ENCODE data around the gene MELTF. TPM values are rescaled to one million over a fixed set of nuclear protein-coding genes. Genes with fewer than 3 reads are reported as not detected.
A peak's percentile ranks its signal among the peaks of the same experiment; 100 is the strongest.

MELTF gene
- total and polyA plus RNA-seq, 7 experiments from 2014 or later, result 0.09 to 7.6 (median 1.8) TPM; not detected in 1

DNA sequence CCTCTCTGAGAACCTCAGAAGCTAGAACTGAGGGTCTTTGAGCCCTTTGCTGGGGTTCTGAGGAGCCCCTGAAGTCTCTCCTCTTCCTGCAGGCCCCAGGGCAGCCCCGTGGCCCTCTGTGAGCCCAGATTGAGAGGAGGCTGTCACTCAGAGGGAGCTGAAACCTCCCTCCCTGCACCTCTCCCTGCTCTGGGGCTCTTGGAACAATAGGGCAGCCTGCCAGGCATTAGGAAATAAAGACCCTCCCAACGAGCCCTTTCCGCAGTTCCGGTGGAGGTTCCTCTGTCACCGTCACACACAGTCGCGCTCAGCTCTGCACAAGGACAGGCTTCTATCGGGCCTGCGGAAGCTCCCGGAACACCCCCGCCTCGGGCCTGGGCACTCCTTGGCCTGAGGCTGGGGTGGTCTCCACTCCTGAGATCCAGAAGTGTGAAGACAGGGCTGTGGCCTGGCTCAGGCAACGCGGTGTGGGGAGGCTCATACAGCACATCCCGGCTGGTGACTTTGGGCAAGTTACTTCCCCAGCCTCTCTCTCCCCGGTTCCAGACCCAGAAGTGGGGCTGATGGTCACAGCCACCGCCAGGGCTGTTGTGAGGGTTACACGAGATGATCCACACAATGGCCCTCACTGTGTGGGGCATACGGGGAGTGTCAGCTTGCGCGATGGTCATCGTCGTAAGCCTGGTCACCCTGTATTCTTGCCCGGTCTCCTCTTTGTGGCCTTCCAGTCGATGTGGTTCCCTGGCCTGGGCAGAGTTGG, 17.7 kb downstream of the MELTF start:
- H3K9me3 ChIP-seq (ENCODE audit: control insufficient read depth in 2 of 3, low read length in 3 of 3), result no peaks in the 10 kb centered on the region
- H3K4me1 Mint-ChIP-seq, result no peaks in the 10 kb centered on the region
- H3K36me3 Mint-ChIP-seq, result no peaks in the 10 kb centered on the region
- H3K36me3 ChIP-seq (ENCODE audit: control insufficient read depth in 2 of 3, insufficient read depth in 3 of 3, low read length in 3 of 3), result no peaks in the 10 kb centered on the region
- no peaks in the 10 kb centered on the region for H3K4me1 ChIP-seq (ENCODE audit: control insufficient read depth in 2 of 2, insufficient read depth in 2 of 2, low read length in 2 of 2)
- H3K27me3 ChIP-seq (ENCODE audit: control insufficient read depth in 2 of 2, insufficient read depth in 2 of 2, low read length in 2 of 2), result no peaks in the 10 kb centered on the region
- H3K27ac ChIP-seq (ENCODE audit: low read depth, low read length), result no peak overlapping the region
- no peaks in the 10 kb centered on the region for H3K27me3 Mint-ChIP-seq
- H3K27ac Mint-ChIP-seq, result no peak overlapping the region
- DNase-seq (no peak), ATAC-seq (no peak)
- no peak overlapping the region for H3K4me3 ChIP-seq (ENCODE audit: low read length)
- intact Hi-C loops (cut with micrococcal nuclease), result no loop called here
- no peaks in the 10 kb centered on the region for H3K9me3 Mint-ChIP-seq
- H3K4me3 Mint-ChIP-seq, result no peak overlapping the region
- ChIA-PET CTCF (no interaction called here), POLR2A (no interaction called here)

GRCh38 chr3:197010556-197011351, 18.9 kb downstream of the MELTF start:
- no peak for DNase-seq
- no peak for ATAC-seq
- CTCF ChIA-PET, result interaction anchor here (0.7 kb wide), 1 partner anchor 16 kb away, joined by 3 read pairs; no protein-coding TSS in a partner anchor

DNA sequence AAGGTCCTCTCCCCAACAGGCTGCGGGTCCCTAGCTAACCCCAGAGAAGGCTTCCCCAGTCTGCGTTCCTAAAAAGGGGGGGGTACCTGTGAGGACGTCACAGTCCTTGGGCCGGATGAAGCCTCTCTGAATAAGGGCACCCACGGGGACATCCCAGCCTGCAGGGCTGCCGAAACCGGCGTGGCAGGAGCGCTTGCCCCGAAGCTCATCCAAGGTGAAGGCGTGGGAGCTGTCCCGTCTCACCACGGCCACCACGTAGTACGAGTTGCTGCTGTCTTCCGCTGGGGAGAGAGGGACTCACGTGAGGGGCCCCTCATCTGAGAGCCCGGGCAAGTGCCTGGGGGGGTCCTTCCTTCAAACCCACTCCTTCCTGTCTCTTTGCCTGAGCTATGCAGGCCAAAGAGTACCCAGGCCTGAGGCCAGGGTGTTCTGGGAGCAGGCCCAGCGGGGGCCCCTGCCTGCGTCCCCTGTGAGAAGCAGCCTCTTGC, 20.0 kb downstream of the MELTF start:
- H3K4me3 Mint-ChIP-seq, result no peak overlapping the region
- ChIA-PET POLR2A (interaction anchor here (0.9 kb wide), 1 partner anchor 14 kb away, joined by 3 read pairs; no protein-coding TSS in a partner anchor), CTCF (interaction anchor here (0.7 kb wide), 1 partner anchor 18 kb away, joined by 3 read pairs; no protein-coding TSS in a partner anchor)
- no peak overlapping the region for H3K27ac Mint-ChIP-seq
- H3K9me3 Mint-ChIP-seq, result no peaks in the 10 kb centered on the region
- Histone ChIP-seq H3K9me3 (ENCODE audit: control insufficient read depth in 2 of 3, low read length in 3 of 3) (no peaks in the 10 kb centered on the region), H3K27ac (ENCODE audit: low read depth, low read length) (no peak overlapping the region), H3K27me3 (ENCODE audit: control insufficient read depth in 2 of 2, insufficient read depth in 2 of 2, low read length in 2 of 2) (no peaks in the 10 kb centered on the region), H3K36me3 (ENCODE audit: control insufficient read depth in 2 of 3, insufficient read depth in 3 of 3, low read length in 3 of 3) (no peaks in the 10 kb centered on the region), H3K4me3 (ENCODE audit: low read length) (no peak overlapping the region), H3K4me1 (ENCODE audit: control insufficient read depth in 2 of 2, insufficient read depth in 2 of 2, low read length in 2 of 2) (no peaks in the 10 kb centered on the region)
- H3K36me3 Mint-ChIP-seq, result no peaks in the 10 kb centered on the region
- H3K27me3 Mint-ChIP-seq, result no peaks in the 10 kb centered on the region
- DNase-seq, result no peak
- ATAC-seq, result no peak
- intact Hi-C loops (cut with micrococcal nuclease), result no loop called here
- H3K4me1 Mint-ChIP-seq, result peaks cover 0 to 4% (median 1%) of the 10 kb centered on the region in 7 donors

More at GRCh38 chr3:197010556-197011351, 18.9 kb downstream of the MELTF start:
- Mint-ChIP-seq H3K4me3 (no peak overlapping the region), H3K36me3 (no peaks in the 10 kb centered on the region), H3K27me3 (no peaks in the 10 kb centered on the region), H3K9me3 (no peaks in the 10 kb centered on the region), H3K4me1 (no peaks in the 10 kb centered on the region), H3K27ac (no peak overlapping the region)
- H3K27ac ChIP-seq (ENCODE audit: low read depth, low read length), result no peak overlapping the region
- intact Hi-C loops (cut with micrococcal nuclease), result no loop called here
- H3K9me3 ChIP-seq (ENCODE audit: control insufficient read depth in 2 of 3, low read length in 3 of 3), result no peaks in the 10 kb centered on the region
- no peak overlapping the region for H3K4me3 ChIP-seq (ENCODE audit: low read length)
- POLR2A ChIA-PET, result interaction anchor here (0.9 kb wide), 1 partner anchor 13 kb away, joined by 3 read pairs; no protein-coding TSS in a partner anchor
- H3K4me1 ChIP-seq (ENCODE audit: control insufficient read depth in 2 of 2, insufficient read depth in 2 of 2, low read length in 2 of 2), result no peaks in the 10 kb centered on the region
- no peaks in the 10 kb centered on the region for H3K27me3 ChIP-seq (ENCODE audit: control insufficient read depth in 2 of 2, insufficient read depth in 2 of 2, low read length in 2 of 2)
- H3K36me3 ChIP-seq (ENCODE audit: control insufficient read depth in 2 of 3, insufficient read depth in 3 of 3, low read length in 3 of 3), result no peaks in the 10 kb centered on the region

GRCh38 chr3:197008436-197009209, 21.0 kb downstream of the MELTF start:
- H3K4me1 Mint-ChIP-seq, result peaks cover 3 to 13% (median 9%) of the 10 kb centered on the region in 7 donors
- DNase-seq (no peak), ATAC-seq (peak; percentile 14)
- no peak overlapping the region for H3K27ac Mint-ChIP-seq
- H3K36me3 Mint-ChIP-seq, result peaks cover 0 to 1% (median 0%) of the 10 kb centered on the region in 5 donors
- Histone ChIP-seq H3K9me3 (ENCODE audit: control insufficient read depth in 2 of 3, low read length in 3 of 3) (no peaks in the 10 kb centered on the region), H3K4me1 (ENCODE audit: control insufficient read depth in 2 of 2, insufficient read depth in 2 of 2, low read length in 2 of 2) (peaks cover 7 to 8% of the 10 kb centered on the region in 2 donors), H3K27me3 (ENCODE audit: control insufficient read depth in 2 of 2, insufficient read depth in 2 of 2, low read length in 2 of 2) (no peaks in the 10 kb centered on the region), H3K27ac (ENCODE audit: low read depth, low read length) (no peak overlapping the region), H3K4me3 (ENCODE audit: low read length) (no peak overlapping the region), H3K36me3 (ENCODE audit: control insufficient read depth in 2 of 3, insufficient read depth in 3 of 3, low read length in 3 of 3) (no peaks in the 10 kb centered on the region)
- no peaks in the 10 kb centered on the region for H3K9me3 Mint-ChIP-seq
- H3K4me3 Mint-ChIP-seq, result no peak overlapping the region
- ChIA-PET CTCF (no interaction called here), POLR2A (no interaction called here)
- intact Hi-C loops (cut with micrococcal nuclease), result no loop called here
- no peaks in the 10 kb centered on the region for H3K27me3 Mint-ChIP-seq

GRCh38 chr3:197007953-197008352, 21.7 kb downstream of the MELTF start:
- no peak for ATAC-seq
- H3K4me3 ChIP-seq (ENCODE audit: low read length), result no peak overlapping the region
- H3K27ac ChIP-seq (ENCODE audit: low read depth, low read length), result no peak overlapping the region
- H3K36me3 Mint-ChIP-seq, result peaks cover 0 to 1% (median 0%) of the 10 kb centered on the region in 5 donors
- H3K27ac Mint-ChIP-seq, result no peak overlapping the region
- CTCF ChIA-PET, result no interaction called here
- no peaks in the 10 kb centered on the region for H3K9me3 ChIP-seq (ENCODE audit: control insufficient read depth in 2 of 3, low read length in 3 of 3)
- H3K4me1 ChIP-seq (ENCODE audit: control insufficient read depth in 2 of 2, insufficient read depth in 2 of 2, low read length in 2 of 2), result peaks cover 8% of the 10 kb centered on the region in 2 donors
- no peak overlapping the region for H3K4me3 Mint-ChIP-seq
- POLR2A ChIA-PET, result no interaction called here
- intact Hi-C loops (cut with micrococcal nuclease), result no loop called here
- peaks cover 4 to 14% (median 9%) of the 10 kb centered on the region in 7 donors for H3K4me1 Mint-ChIP-seq
- H3K27me3 ChIP-seq (ENCODE audit: control insufficient read depth in 2 of 2, insufficient read depth in 2 of 2, low read length in 2 of 2), result no peaks in the 10 kb centered on the region
- H3K9me3 Mint-ChIP-seq, result no peaks in the 10 kb centered on the region
- no peaks in the 10 kb centered on the region for H3K27me3 Mint-ChIP-seq
- H3K36me3 ChIP-seq (ENCODE audit: control insufficient read depth in 2 of 3, insufficient read depth in 3 of 3, low read length in 3 of 3), result no peaks in the 10 kb centered on the region
- no peak for DNase-seq

GRCh38 chr3:197007296-197007940, 22.2 kb downstream of the MELTF start:
- Mint-ChIP-seq H3K9me3 (no peaks in the 10 kb centered on the region), H3K36me3 (peaks cover 0 to 1% (median 0%) of the 10 kb centered on the region in 5 donors), H3K27ac (no peak overlapping the region), H3K4me1 (peaks cover 4 to 14% (median 9%) of the 10 kb centered on the region in 7 donors), H3K27me3 (no peaks in the 10 kb centered on the region), H3K4me3 (no peak overlapping the region)
- no peaks in the 10 kb centered on the region for H3K9me3 ChIP-seq (ENCODE audit: control insufficient read depth in 2 of 3, low read length in 3 of 3)
- CTCF ChIA-PET, result interaction anchor here (0.6 to 1.1 kb wide), 2 partner anchors 24 to 144 kb away, joined by 3 read pairs; no protein-coding TSS in a partner anchor
- intact Hi-C loops (cut with micrococcal nuclease), result no loop called here
- H3K4me3 ChIP-seq (ENCODE audit: low read length), result no peak overlapping the region
- ATAC-seq (no peak), DNase-seq (no peak)
- H3K36me3 ChIP-seq (ENCODE audit: control insufficient read depth in 2 of 3, insufficient read depth in 3 of 3, low read length in 3 of 3), result no peaks in the 10 kb centered on the region
- POLR2A ChIA-PET, result no interaction called here
- no peaks in the 10 kb centered on the region for H3K27me3 ChIP-seq (ENCODE audit: control insufficient read depth in 2 of 2, insufficient read depth in 2 of 2, low read length in 2 of 2)
- no peak overlapping the region for H3K27ac ChIP-seq (ENCODE audit: low read depth, low read length)
- H3K4me1 ChIP-seq (ENCODE audit: control insufficient read depth in 2 of 2, insufficient read depth in 2 of 2, low read length in 2 of 2), result peaks cover 8% of the 10 kb centered on the region in 2 donors
